Fibroblast of skin of right biceps (primary cell): ENCODE results near the gene NRG3.
"Not testable (repeated sequence)": the region's sequence is repeated elsewhere in the genome, so short reads cannot be mapped to it uniquely, and the experiment has no call there.

Experiments used
- DNase-seq: peaks from one replicate; pipeline ENCODE4 v3.0.0-alpha.2; 2013

The NRG3 gene

GRCh38 chr10:82308641-82309040 is 433.6 kb downstream of the NRG3 start:
- DNase-seq, result no peak

GRCh38 chr10:82310839-82311238 is 435.8 kb downstream of the NRG3 start:
- DNase-seq, result peak; percentile 2

GRCh38 chr10:82313401-82313800 is 438.4 kb downstream of the NRG3 start:
- DNase-seq, result no peak

GRCh38 chr10:82318534-82318933 is 443.5 kb downstream of the NRG3 start:
- no peak for DNase-seq

GRCh38 chr10:82319074-82319473 is 444.1 kb downstream of the NRG3 start:
- no peak for DNase-seq

GRCh38 chr10:82319562-82319961 is 444.6 kb downstream of the NRG3 start:
- DNase-seq, result no peak

- no peak for DNase-seq
These were observed 446.7 kb downstream of the NRG3 start for GRCh38 chr10:82321724-82322123.

- no peak for DNase-seq
These were observed 456.7 kb downstream of the NRG3 start for GRCh38 chr10:82331716-82332115.

- DNase-seq, result no peak
These were observed 460.8 kb downstream of the NRG3 start for GRCh38 chr10:82335831-82336230.

GRCh38 chr10:82340166-82340565 is 465.2 kb downstream of the NRG3 start:
- DNase-seq, result no peak

GRCh38 chr10:82349590-82349989 is 474.6 kb downstream of the NRG3 start:
- DNase-seq, result not testable (repeated sequence)

- DNase-seq, result no peak
These were observed 478.4 kb downstream of the NRG3 start for GRCh38 chr10:82353381-82353780.

- DNase-seq, result peak; percentile 70
These were observed 483.6 kb downstream of the NRG3 start for GRCh38 chr10:82358486-82359099.

- no peak for DNase-seq
These were observed 486.3 kb downstream of the NRG3 start for GRCh38 chr10:82361256-82361655.

- peak; percentile 27 for DNase-seq
These were observed 502.6 kb downstream of the NRG3 start for GRCh38 chr10:82377608-82378007.

GRCh38 chr10:82378146-82378545 is 503.2 kb downstream of the NRG3 start:
- peak; percentile 76 for DNase-seq

- no peak for DNase-seq
These were observed 508.4 kb downstream of the NRG3 start for GRCh38 chr10:82383350-82383749.

GRCh38 chr10:82390866-82391658 is 516.1 kb downstream of the NRG3 start:
- DNase-seq, result no peak

- no peak for DNase-seq
These were observed 517.0 kb downstream of the NRG3 start for GRCh38 chr10:82391971-82392370.

GRCh38 chr10:82392533-82392932 is 517.5 kb downstream of the NRG3 start:
- DNase-seq, result no peak

GRCh38 chr10:82394122-82394521 is 519.1 kb downstream of the NRG3 start:
- no peak for DNase-seq

- no peak for DNase-seq
These were observed 520.0 kb downstream of the NRG3 start for GRCh38 chr10:82394987-82395386.

GRCh38 chr10:82396886-82397285 is 521.9 kb downstream of the NRG3 start:
- DNase-seq, result no peak

GRCh38 chr10:82397854-82398253 is 522.9 kb downstream of the NRG3 start:
- no peak for DNase-seq

GRCh38 chr10:82399850-82400249 is 524.9 kb downstream of the NRG3 start:
- DNase-seq, result no peak
